Glutamatergic neuron (in vitro differentiated cells): ENCODE data around the gene PIK3C3. TPM values are rescaled to one million over a fixed set of nuclear protein-coding genes. Genes with fewer than 3 reads are reported as not detected.

ENCODE experiments used
- DNase-seq: peaks from one replicate; pipeline ENCODE4 v3.0.0; 2022
- H3K27ac Mint-ChIP-seq: one replicate; pipeline ENCODE4 v1.8.0; 2020; ENCODE audit warnings: mild to moderate bottlenecking, mixed read lengths, inconsistent platforms; ENCODE audit not compliant: unreplicated experiment
- H3K27me3 Mint-ChIP-seq: one replicate; pipeline ENCODE4 v1.8.0; 2020; ENCODE audit warnings: mild to moderate bottlenecking, moderate library complexity, mixed read lengths, inconsistent platforms; ENCODE audit not compliant: unreplicated experiment
- H3K36me3 Mint-ChIP-seq: one replicate; pipeline ENCODE4 v1.8.0; 2020; ENCODE audit warnings: mild to moderate bottlenecking, mixed read lengths, inconsistent platforms; ENCODE audit not compliant: unreplicated experiment
- H3K4me1 Mint-ChIP-seq: one replicate; pipeline ENCODE4 v1.8.0; 2020; ENCODE audit warnings: mild to moderate bottlenecking, low read depth, mixed read lengths, inconsistent platforms; ENCODE audit not compliant: unreplicated experiment
- H3K4me3 Mint-ChIP-seq: one replicate; pipeline ENCODE4 v1.8.0; 2020; ENCODE audit warnings: mild to moderate bottlenecking, mixed read lengths, inconsistent platforms; ENCODE audit not compliant: unreplicated experiment
- H3K9me3 Mint-ChIP-seq: one replicate; pipeline ENCODE4 v1.8.0; 2020; ENCODE audit warnings: mild to moderate bottlenecking, moderate library complexity, mixed read lengths, inconsistent platforms; ENCODE audit not compliant: unreplicated experiment
- total RNA-seq: library from RNA; stranded (reverse); fragmentation: NEBNext Ultra II Directional; extraction: Animal tissue kit (Norgen Biotek cat#: 25700); gene quantifications from one replicate; pipeline ENCODE4 v1.2.1, GENCODE V29; 2021; ENCODE audit not compliant: unreplicated experiment
- TF ChIP-seq, protein P1 (sequence below): fragments of 200-600 bp; sonication (generic); IDR thresholded peaks from one replicate; pipeline ENCODE4 v1.5.0; 2021; ENCODE audit not compliant: partially characterized antibody, unreplicated experiment

The PIK3C3 gene
- total RNA-seq, 1 donor from 2014 or later = 74.6 TPM

DNA sequence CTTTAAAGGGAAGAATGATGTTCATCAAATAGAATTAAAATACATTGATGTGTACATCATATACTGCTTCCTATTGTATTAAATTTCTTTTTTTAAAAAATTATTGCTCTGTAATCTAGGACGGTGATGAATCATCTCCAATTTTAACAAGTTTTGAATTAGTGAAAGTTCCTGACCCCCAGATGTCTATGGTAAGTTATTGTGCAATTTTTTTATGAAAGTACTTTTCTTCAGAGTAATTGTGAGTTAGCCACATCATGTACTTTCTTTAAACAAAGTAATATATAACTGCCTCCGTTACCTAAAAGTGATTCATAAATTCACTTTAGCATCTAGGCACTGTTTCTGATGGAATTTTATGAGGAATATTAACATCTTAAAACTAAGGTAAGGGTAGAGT is 38.1 kb downstream of the PIK3C3 start:
- Mint-ChIP-seq H3K27me3 (no peaks in the 10 kb centered on the region), H3K36me3 (no peaks in the 10 kb centered on the region), H3K27ac (no peak overlapping the region), H3K4me1 (no peaks in the 10 kb centered on the region), H3K9me3 (no peaks in the 10 kb centered on the region), H3K4me3 (no peak overlapping the region)
- TF ChIP-seq, protein P1, sequence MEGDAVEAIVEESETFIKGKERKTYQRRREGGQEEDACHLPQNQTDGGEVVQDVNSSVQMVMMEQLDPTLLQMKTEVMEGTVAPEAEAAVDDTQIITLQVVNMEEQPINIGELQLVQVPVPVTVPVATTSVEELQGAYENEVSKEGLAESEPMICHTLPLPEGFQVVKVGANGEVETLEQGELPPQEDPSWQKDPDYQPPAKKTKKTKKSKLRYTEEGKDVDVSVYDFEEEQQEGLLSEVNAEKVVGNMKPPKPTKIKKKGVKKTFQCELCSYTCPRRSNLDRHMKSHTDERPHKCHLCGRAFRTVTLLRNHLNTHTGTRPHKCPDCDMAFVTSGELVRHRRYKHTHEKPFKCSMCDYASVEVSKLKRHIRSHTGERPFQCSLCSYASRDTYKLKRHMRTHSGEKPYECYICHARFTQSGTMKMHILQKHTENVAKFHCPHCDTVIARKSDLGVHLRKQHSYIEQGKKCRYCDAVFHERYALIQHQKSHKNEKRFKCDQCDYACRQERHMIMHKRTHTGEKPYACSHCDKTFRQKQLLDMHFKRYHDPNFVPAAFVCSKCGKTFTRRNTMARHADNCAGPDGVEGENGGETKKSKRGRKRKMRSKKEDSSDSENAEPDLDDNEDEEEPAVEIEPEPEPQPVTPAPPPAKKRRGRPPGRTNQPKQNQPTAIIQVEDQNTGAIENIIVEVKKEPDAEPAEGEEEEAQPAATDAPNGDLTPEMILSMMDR = no peak
- no peak for DNase-seq

DNA sequence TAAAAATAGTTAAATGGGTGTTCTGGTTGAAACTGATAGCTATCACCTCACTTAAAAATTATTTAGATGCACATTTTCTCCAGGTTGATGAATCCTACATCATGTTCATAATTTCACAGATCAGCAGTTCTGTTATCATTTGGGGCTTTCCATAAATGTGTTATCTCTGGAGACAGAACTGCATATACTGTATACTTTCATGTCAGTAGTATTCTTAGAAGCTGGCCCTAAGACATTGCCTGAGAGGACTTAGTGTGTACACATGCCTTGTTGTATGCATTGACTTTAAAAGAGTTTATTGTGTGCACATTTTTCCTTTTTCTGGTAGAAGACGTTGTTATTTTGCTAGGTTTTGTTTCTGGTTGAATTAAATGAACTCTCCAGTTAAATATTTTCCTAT is 41.0 kb downstream of the PIK3C3 start:
- TF ChIP-seq, protein P1 = no peak
- DNase-seq = no peak

DNA sequence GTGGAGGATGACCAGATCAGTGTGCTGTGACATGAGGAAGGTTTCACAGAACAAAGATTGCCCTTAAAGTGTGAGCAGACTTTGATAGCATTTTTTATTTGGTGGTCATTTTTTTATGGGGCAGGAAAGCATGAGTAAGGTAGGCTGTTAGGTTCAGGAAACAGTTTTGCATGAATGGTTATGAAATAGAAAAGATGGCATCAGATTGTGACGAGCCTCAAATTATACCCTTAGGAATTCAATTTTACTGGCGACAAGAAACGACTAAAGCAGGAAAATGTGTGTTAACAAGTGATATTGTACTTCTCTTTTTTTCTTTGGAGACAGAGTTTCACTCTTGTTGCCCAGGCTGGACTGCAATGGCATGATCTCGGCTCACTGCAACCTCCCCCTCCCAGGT is 44.7 kb downstream of the PIK3C3 start:
- no peak overlapping the region for H3K27ac Mint-ChIP-seq
- H3K4me1 Mint-ChIP-seq = no peaks in the 10 kb centered on the region
- H3K9me3 Mint-ChIP-seq = no peaks in the 10 kb centered on the region
- peaks cover 7% of the 10 kb centered on the region for H3K36me3 Mint-ChIP-seq
- TF ChIP-seq, protein P1 = no peak
- H3K27me3 Mint-ChIP-seq = no peaks in the 10 kb centered on the region
- H3K4me3 Mint-ChIP-seq = no peak overlapping the region
- DNase-seq = no peak

More for the DNA sequence above, 41.0 kb downstream of the PIK3C3 start:
- no peaks in the 10 kb centered on the region for H3K27me3 Mint-ChIP-seq
- no peaks in the 10 kb centered on the region for H3K4me1 Mint-ChIP-seq
- peaks cover 7% of the 10 kb centered on the region for H3K36me3 Mint-ChIP-seq
- H3K27ac Mint-ChIP-seq = no peak overlapping the region
- H3K9me3 Mint-ChIP-seq = no peaks in the 10 kb centered on the region
- H3K4me3 Mint-ChIP-seq = no peak overlapping the region

DNA sequence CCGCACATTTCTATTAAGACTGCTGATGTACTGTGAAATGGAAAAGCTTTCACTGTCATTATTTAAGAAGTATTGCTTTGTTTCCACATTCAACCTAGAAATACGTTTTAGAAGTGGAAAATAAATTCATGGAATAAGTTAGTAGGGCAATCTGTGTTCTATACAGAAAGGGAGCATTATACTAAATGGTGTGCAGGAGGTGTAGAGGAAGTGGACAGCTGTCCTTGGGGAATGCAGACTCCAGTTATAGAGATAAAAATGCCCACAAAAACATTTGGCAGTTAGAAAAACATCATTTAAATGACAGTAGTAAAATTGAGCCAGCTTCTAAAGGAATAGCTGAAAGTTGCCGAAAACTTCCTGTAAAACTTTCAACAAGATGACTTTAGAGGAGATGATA is 46.8 kb downstream of the PIK3C3 start:
- Mint-ChIP-seq H3K27me3 (no peaks in the 10 kb centered on the region), H3K4me3 (no peak overlapping the region), H3K36me3 (peaks cover 7% of the 10 kb centered on the region), H3K9me3 (no peaks in the 10 kb centered on the region), H3K4me1 (no peaks in the 10 kb centered on the region), H3K27ac (no peak overlapping the region)
- DNase-seq = no peak
- TF ChIP-seq, protein P1 = no peak

DNA sequence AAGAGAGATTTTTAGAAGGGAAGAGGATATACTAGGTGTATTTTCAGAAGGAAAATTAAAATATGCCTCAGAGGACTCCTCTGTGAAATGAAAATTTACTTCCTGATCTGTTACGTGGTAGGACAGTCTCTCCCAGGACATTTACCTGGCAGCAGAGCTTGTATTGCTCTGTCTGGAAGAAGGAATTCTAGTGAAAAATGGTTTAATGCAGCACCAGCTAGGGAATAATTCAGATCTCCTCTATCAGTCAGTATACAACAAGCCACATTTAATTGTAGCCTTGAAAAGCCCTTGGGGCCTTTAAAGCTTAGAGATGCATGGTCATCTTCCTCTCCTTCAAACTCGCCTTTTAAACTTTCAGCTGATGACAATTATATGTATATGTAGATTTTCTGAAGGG is 49.6 kb downstream of the PIK3C3 start:
- TF ChIP-seq, protein P1 = no peak
- H3K36me3 Mint-ChIP-seq = peaks cover 7% of the 10 kb centered on the region
- DNase-seq = no peak
- H3K9me3 Mint-ChIP-seq = no peaks in the 10 kb centered on the region
- no peak overlapping the region for H3K4me3 Mint-ChIP-seq
- no peak overlapping the region for H3K27ac Mint-ChIP-seq
- no peaks in the 10 kb centered on the region for H3K4me1 Mint-ChIP-seq
- no peaks in the 10 kb centered on the region for H3K27me3 Mint-ChIP-seq
